OCI-LY3 (cell line): ENCODE results near the gene USP4.

Source experiments
- H2AFZ ChIP-seq: fragments of 200-600, 300-600 bp; shearing (Covaris generic); 2 replicates; pipeline ENCODE4 v1.6.0; 2014; ENCODE audit warnings: antibody characterized with exemption, low read depth, low read length
- H3K27ac ChIP-seq: fragments of 200-600, 300-600 bp; sonication (generic); 2 replicates; pipeline ENCODE4 v1.5.1; 2014; ENCODE audit warnings: mild to moderate bottlenecking, low read length, moderate library complexity, mixed read lengths
- H3K27me3 ChIP-seq: fragments of 200-600, 300-600 bp; sonication (generic); 2 replicates; pipeline ENCODE4 v1.6.1; 2014; ENCODE audit warnings: low read depth, low read length, mixed read lengths
- H3K36me3 ChIP-seq: fragments of 200-600, 300-600 bp; sonication (generic); replicated peaks from 2 replicates; pipeline ENCODE3; 2014; ENCODE audit warnings: low read depth, low read length, mixed read lengths
- H3K4me1 ChIP-seq: fragments of 300-600, 200-600 bp; sonication (generic); 2 replicates; pipeline ENCODE4 v1.6.1; 2014; ENCODE audit warnings: low read length, mixed read lengths
- H3K4me2 ChIP-seq: fragments of 200-600, 300-600 bp; sonication (generic); 2 replicates; pipeline ENCODE4 v1.6.1; 2014; ENCODE audit warnings: low read length, mixed read lengths
- H3K4me3 ChIP-seq: fragments of 300-600, 200-600 bp; sonication (generic); 2 replicates; pipeline ENCODE4 v1.5.1; 2014; ENCODE audit warnings: antibody characterized with exemption, mild to moderate bottlenecking, low read length, moderate library complexity
- H3K79me2 ChIP-seq: fragments of 300-600, 200-600 bp; shearing (Covaris generic); 2 replicates; pipeline ENCODE4 v1.6.1; 2014; ENCODE audit warnings: mild to moderate bottlenecking, low read length, mixed read lengths
- H3K9ac ChIP-seq: fragments of 300-600, 200-600 bp; shearing (Covaris generic); 2 replicates; pipeline ENCODE4 v1.6.0; 2014; ENCODE audit warnings: mild to moderate bottlenecking, low read length, moderate library complexity
- H3K9me3 ChIP-seq: fragments of 200-600, 300-600 bp; shearing (Covaris generic); 2 replicates; pipeline ENCODE4 v1.6.1; 2014; ENCODE audit warnings: low read length, mixed read lengths; ENCODE audit not compliant: insufficient read depth
- H4K20me1 ChIP-seq: fragments of 200-600, 300-600 bp; sonication (generic); 2 replicates; pipeline ENCODE4 v1.6.1; 2016; ENCODE audit warnings: low read length, mixed read lengths; ENCODE audit not compliant: insufficient read depth
- EZH2phosphoT487 ChIP-seq: fragments of 200-600 bp; shearing (Covaris generic); IDR thresholded peaks from 2 replicates; pipeline ENCODE4 v1.6.1; 2018; ENCODE audit warnings: antibody characterized with exemption, mixed run types, low read depth
- TF ChIP-seq, protein P1 (sequence below): fragments of 200-600, 300-600 bp; sonication (generic); IDR thresholded peaks from 2 replicates; pipeline ENCODE4 v1.5.1; 2014; ENCODE audit warnings: antibody characterized with exemption, low read length, low read depth

Gene USP4

DNA sequence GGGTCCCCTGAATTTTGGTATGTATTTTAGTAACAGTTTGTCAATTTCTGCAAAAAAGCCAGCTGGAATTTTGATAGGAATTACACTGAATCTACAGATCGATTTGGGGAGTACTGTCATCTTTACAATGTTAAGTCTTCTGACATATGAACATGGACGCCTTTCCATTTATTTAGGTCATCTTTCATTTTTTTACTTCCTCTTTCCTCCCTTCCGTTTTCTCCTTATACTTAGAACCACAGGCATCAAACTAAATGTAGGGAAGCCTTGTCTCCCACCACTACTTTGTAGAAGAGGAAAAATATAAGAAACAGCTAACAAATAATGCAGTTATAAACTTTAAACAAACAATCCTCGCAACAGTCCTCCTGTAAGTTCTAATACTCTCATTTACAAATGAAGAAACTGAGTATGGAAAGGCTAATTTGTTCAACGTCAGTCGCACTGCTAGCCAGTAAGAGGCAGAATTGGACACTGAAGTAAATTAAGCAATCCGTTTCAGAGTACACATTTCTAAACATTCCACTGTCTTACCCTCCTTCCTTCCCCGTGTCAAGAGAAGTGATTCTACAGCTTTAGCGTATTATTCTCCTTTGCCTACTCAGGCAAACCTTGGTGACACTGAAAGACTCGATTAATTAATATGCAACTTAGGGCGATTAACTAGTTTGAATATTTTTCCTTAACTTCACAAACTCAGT is 46.4 kb upstream of the USP4 start:
- H3K27ac ChIP-seq = peak overlapping the region; percentile 7; the same call in 1 of the 2 replicates
- peaks cover 90% of the 10 kb centered on the region for H4K20me1 ChIP-seq
- no peak overlapping the region for H3K9ac ChIP-seq

DNA sequence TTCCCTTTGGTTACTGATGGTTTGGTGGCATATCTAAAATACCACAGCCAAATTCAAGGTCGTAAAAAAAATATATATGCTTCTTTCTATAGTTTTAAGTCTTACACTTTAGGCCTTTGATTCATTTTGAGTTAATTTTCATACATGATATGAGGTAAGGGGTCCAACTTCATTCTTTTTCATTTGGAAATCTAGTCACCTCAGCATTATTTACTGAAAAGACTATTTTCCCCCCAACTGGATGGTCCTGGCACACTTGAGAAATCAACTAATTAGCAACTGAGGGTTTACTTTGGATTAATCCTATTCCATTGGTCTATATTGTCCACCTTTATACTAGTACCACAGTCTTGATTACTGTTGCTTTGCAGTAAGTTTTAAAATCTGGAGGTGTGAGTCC is 45.8 kb upstream of the USP4 start:
- Histone ChIP-seq H3K79me2 (peaks cover 99% of the 10 kb centered on the region), H3K9ac (no peak overlapping the region), H3K4me2 (peak overlapping the region; percentile 36), H3K36me3 (peaks cover 21% of the 10 kb centered on the region), H3K27me3 (no peaks in the 10 kb centered on the region), H3K4me3 (no peak overlapping the region), H3K27ac (0 out of 2 replicates have a peak overlapping the region, but pooled peaks have one; percentile 7), H3K9me3 (no peaks in the 10 kb centered on the region), H3K4me1 (peaks cover 11% of the 10 kb centered on the region), H2AFZ (no peak overlapping the region), H4K20me1 (peaks cover 91% of the 10 kb centered on the region)
- TF ChIP-seq EZH2phosphoT487 = no peak
- TF ChIP-seq, protein P1, sequence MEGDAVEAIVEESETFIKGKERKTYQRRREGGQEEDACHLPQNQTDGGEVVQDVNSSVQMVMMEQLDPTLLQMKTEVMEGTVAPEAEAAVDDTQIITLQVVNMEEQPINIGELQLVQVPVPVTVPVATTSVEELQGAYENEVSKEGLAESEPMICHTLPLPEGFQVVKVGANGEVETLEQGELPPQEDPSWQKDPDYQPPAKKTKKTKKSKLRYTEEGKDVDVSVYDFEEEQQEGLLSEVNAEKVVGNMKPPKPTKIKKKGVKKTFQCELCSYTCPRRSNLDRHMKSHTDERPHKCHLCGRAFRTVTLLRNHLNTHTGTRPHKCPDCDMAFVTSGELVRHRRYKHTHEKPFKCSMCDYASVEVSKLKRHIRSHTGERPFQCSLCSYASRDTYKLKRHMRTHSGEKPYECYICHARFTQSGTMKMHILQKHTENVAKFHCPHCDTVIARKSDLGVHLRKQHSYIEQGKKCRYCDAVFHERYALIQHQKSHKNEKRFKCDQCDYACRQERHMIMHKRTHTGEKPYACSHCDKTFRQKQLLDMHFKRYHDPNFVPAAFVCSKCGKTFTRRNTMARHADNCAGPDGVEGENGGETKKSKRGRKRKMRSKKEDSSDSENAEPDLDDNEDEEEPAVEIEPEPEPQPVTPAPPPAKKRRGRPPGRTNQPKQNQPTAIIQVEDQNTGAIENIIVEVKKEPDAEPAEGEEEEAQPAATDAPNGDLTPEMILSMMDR = no peak

More for the DNA sequence above, 46.4 kb upstream of the USP4 start:
- H3K4me3 ChIP-seq = no peak overlapping the region
- no peak overlapping the region for H2AFZ ChIP-seq
- H3K36me3 ChIP-seq = peaks cover 22% of the 10 kb centered on the region
- no peaks in the 10 kb centered on the region for H3K27me3 ChIP-seq
- peak overlapping the region; percentile 36 for H3K4me2 ChIP-seq
- peaks cover 99% of the 10 kb centered on the region for H3K79me2 ChIP-seq
- TF ChIP-seq, protein P1 = no peak
- TF ChIP-seq EZH2phosphoT487 = no peak
- H3K4me1 ChIP-seq = peaks cover 11% of the 10 kb centered on the region
- no peaks in the 10 kb centered on the region for H3K9me3 ChIP-seq

DNA sequence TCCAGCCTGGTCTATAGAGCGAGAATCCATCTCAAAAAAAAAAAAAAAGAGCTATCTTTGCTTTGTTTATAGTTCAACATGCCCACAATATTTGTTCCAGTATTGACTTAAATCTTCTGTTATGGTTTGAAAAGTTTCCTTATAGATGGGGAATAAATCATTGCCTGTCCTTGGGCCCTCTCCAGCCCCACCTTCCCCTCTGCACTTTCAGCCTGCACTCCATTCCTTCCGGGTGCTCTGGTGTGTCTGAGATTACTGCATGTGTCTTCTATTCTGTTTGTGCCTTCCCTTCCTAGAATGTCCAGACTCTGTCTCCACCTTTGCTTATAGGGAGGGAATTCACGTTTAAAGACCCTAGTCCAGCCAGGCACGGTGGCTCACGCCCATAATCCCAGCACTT is 43.5 kb upstream of the USP4 start:
- Histone ChIP-seq H3K9ac (no peak overlapping the region), H3K27ac (no peak overlapping the region), H3K4me3 (no peak overlapping the region), H2AFZ (no peak overlapping the region), H4K20me1 (peaks cover 87% of the 10 kb centered on the region), H3K4me1 (peaks cover 11% of the 10 kb centered on the region), H3K4me2 (no peak overlapping the region), H3K27me3 (no peaks in the 10 kb centered on the region), H3K79me2 (peaks cover 99% of the 10 kb centered on the region), H3K36me3 (peaks cover 25% of the 10 kb centered on the region), H3K9me3 (no peaks in the 10 kb centered on the region)
- TF ChIP-seq, protein P1 = no peak
- TF ChIP-seq EZH2phosphoT487 = no peak

DNA sequence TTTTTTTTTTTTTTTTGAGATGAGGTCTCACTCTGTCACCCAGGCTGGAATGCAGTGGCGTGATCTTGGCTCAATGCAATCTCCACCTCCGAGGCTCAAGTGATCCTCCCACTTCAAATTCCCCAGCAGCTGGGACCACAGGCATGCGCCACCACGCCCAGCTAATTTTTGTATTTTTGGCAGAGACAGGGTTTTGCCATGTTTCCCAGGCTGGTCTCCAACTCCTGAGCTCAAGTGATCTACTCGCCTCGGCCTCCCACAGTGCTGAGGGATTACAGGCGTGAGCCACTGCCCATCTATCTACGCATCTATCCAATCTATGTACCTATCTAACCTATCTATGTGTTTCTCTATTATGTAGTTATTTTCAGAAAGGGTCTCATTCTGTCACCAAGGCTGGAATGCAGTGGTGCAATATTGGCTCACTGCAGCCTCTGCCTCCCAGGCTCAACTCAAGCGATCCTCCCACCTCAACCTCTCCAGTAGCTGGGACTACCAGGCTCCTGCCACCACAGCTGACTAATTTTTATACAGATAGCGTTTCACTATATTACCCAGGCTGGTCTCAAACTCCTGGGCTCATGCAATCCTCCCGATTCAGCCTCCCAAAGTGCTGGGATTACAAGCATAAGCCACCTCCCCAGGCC is 38.5 kb upstream of the USP4 start:
- Histone ChIP-seq H3K9ac (no peak overlapping the region), H3K4me2 (no peak overlapping the region), H2AFZ (no peak overlapping the region), H4K20me1 (peaks cover 73% of the 10 kb centered on the region), H3K4me3 (no peak overlapping the region), H3K79me2 (peaks cover 99% of the 10 kb centered on the region), H3K27me3 (no peaks in the 10 kb centered on the region), H3K9me3 (no peaks in the 10 kb centered on the region), H3K36me3 (peaks cover 30% of the 10 kb centered on the region), H3K4me1 (no peaks in the 10 kb centered on the region), H3K27ac (no peak overlapping the region)
- no peak for TF ChIP-seq EZH2phosphoT487
- TF ChIP-seq, protein P1 = no peak
